GM21360 (cell line): ENCODE measurements around the gene TRIM32.
"Not testable (repeated sequence)": the region's sequence is repeated elsewhere in the genome, so short reads cannot be mapped to it uniquely, and the experiment has no call there.

ENCODE experiments used
- ATAC-seq: cut with Tn5 transposase; IDR thresholded peaks from one replicate; pipeline ENCODE4 v1.9.1; 2021; ENCODE audit warnings: mild to moderate bottlenecking, moderate library complexity; ENCODE audit not compliant: unreplicated experiment

TRIM32 gene

DNA sequence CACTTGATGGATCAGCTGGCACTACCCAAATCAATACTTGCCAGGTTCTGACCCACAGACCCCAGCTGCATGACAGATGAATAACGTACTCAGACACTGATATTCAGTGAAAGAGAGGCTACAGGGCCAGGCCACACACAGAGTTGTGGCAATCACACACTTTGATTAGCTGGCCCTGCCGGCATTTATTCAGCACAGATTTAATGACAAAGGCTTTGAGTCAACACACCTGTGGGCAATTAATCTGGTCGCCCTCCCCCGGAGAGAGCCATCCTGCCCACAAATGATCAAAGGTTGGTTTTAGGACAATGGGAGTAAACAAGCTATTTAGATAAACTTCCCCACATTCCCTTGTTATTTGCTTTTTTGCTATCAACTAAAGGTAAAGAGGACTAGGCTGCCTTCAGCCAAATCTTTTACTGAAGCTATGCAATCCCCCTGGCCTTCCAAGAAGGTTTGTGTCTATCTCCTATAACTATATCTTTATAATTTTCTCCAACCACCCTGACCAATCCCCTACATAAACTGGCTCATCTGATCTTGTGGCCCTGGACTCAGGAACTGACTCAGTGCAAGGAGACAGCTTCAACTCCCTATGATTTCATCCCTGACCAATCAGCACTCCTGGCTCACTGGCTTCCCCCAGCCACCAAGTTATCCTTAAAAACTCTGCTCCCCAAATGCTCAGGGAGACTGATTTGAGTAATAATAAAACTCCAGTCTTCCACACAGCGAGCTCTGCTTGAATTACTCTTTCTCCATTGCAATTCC lies 12.7 kb upstream of the TRIM32 start:
- no peak for ATAC-seq

DNA sequence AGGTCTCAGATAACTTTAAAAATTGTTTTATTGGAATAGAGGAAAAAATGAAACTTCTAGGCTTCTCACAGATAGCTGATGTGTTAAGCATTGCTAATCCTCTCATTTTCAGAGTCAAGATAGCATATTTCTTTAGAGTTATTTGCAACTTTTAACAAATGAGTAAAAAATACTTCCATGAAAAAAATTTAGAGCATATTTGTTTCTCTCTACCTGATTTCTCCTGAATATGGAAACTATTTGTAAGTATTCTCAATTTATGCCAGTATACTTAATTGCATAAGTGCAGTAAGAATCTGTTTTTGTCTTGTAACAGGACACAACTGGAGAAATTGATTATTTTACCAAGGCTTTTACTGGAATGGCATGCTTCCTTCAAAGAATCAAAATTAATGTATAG lies 3.6 kb upstream of the TRIM32 start:
- ATAC-seq: no peak

DNA sequence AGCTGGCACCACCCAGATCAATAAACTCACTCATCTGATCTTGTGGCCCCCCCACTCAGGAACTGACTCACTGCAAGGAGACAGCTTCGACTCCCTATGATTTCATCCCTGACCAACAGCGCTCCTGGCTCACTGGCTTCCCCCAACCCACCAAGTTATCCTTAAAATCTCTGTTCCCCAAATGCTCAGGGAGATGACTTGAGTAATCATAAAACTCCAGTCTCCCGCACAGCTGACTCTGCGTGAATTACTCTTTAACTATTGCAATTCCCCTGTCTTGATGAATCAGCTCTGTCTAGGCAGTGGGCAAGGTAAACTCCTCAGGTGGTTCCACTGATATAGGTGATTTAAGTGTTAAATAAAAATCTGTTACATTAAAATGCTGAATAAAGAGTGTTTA lies 1.9 kb upstream of the TRIM32 start:
- ATAC-seq: no peak

DNA sequence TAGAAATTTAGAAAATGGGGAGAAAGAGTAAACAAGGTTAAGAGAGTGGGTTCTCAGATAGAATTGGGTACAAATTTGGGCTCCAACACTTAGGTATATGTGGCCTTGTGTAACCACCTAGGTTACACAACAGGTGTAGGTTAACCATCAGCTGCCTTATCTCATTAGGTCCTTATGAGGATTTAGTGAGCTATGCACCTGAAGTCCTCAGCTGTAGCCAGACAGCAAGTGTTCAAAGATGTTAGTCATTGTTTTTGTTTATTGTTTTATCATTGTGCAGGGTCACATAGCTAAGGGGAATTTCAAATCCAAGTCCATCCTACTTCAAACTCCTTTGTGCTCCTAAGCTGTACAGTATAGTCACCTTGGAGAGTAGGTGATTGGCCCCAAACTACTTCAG lies 970 bp upstream of the TRIM32 start:
- peak; percentile 1 for ATAC-seq

DNA sequence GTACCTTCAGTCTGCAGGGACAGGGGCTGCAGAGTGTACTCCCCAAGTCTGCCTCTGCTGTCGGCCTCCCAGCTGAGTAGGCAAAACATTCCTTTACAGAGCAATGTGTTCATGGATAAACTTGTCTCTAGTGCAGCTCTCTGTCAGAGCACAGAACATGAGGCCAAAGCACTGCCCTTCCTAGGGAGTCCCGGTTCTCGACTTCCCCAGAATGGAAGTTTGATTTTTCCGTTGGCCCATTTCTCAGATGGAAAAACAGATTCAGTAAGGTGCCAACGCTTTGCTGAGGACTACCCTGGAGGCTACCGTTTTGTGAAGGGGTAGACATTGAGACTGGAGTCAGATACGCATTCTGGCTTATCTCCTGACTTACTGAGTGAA lies 422 bp upstream of the TRIM32 start:
- ATAC-seq: peak; percentile 32

DNA sequence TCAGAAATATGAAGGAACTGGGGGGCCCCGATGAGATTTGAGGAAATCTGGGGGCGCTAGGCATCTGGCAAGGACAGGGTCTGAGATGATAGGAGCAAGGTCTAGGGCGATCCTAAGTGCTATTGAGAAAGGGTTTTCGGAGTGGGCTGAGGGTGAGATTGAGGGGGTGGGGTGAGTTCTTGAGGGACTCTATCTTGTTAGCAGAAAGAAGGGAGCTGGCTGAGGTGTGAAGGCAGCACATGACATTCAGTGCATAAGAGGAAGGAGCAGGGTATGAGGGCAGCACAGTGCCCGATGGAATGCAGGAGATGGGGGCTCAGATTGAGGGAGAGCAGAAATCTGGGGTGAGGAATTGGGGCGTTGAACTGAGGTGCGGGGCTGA lies 640 bp downstream of the TRIM32 start:
- ATAC-seq: peak; percentile 0

DNA sequence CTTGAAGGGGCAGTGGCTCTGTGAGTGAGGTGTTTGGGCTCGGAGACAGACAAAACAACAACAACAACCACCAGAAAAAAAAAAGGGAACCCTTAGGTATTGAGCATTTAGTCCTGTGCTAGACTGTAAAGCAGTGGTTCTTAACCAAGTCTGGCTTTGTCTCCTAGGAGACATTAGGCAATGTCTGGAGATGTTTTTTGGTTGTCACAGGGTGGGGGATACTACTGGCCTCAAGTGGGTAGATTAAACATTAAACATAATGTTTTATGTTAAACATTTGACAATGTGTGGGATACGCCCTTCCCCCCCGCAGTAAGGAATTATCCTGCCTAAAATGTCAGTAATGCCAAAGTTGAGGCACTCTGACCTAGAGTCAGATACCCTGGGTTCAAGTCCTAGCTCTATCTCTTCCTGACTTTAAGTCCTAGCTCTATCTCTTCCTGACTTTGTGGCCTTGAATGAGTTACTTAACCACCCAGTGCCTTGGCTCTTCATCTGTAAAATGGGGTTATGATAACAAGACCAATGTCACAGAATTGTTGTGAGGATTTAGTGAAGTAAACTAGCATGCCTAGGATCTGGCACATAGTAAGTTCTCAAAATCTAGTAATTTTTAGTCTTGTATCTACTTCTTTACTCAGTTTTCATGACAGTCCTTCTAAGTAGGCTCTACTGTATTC lies 1.8 kb downstream of the TRIM32 start:
- no peak for ATAC-seq

DNA sequence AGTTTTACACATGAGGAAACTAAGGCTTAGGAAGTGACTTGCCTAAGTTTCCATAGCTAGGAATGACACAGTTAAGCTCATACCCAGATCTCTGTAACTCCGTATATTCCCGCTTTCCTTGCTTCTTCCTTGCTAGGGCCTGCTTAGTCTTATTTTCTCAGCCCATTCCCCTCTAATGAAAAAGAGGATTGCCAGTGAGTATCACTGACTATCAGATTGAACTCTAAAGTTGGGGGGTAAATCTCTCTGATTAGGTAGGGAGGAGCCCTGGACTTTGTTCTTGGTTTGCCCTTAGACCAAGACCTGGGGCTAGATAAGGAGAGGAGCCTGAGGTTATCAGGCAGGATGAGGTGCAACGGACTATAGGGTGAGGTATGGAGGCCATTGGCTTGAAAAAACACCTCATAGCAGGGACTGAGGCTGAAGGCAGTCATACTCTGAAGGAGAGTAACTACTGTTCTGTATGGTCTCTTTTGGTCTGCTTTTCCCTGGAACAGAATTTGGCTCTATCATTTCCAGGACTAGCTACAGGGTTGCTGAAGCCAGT lies 2.5 kb downstream of the TRIM32 start:
- ATAC-seq: no peak

DNA sequence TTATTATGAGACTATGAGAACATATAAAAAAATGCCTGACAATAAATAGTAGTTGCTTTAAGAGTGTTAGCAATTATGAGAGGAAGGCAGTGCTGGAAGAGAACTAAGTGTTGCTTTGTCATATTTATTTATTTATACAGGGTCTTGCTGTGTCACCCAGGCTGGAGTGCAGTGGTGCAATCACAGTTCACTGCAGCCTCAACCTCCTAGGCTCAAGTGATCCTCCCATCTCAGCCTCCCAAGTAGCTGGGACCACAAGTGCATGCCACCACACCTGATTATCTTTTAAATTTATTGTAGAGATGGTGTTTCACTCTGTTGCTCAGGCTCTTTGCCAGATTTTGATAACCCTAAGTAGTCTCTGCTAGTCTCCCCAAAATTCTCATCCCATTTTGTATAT lies 3.7 kb downstream of the TRIM32 start:
- ATAC-seq: not testable (repeated sequence)

DNA sequence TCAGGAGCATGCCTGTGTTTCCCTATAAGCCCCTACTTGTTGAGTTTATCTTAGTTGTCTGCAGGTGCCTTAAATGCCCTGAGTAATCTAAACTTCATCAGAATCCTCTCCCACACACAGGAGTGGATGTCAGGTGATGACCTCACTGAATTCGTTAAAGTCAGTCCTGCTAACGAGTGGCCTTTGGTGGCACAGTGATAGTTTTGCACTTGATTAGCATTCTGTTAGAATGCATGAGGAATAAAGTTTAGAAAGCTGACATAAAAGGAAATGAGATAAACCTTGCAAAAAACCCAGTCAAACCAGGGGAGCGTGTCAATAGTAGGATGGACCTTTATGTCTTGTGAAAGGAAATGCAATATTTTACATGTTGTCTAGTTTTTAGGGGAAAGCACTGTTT lies 4.5 kb downstream of the TRIM32 start:
- ATAC-seq: no peak

DNA sequence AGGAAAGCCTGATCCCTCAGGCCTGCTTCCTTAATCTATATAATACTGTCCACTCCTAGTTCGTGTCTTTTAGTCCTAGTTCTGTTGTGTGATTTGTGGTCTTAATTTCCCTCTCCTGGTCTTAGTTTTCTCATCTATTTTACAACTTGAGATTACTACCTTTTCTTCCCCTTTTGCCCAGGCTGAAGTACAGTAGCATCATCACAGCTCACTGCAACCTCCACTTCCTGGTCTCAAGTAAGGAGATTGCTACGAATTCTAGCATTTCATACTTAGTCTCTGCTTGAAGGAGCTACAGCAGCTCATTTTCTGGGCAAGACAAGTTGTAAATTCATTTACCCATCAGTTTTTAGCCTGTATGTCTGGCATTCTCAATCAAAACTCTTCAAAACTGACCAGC lies 5.5 kb downstream of the TRIM32 start:
- ATAC-seq: no peak

DNA sequence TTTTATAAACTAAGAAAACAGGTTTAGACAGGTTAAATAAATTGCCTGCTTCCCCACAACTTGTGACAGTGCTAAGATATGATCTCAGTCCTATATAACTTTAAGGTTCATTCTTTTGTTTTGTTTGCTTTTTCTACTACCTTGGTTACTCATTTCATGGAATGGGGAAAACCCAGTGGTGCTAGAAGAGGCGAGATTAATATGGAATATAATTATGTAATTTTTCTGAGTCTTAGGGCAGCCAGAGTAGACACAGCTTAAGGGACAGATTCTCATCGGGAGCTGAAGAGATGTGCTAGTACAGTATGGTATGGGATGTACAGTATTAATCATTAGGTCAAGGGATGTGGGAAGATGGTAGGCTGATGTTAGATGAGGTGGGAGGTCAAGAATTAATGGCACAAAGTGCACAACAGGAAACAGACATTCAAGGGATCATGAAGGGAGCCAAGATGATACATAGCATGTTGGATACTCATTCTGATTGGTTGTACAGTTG lies 6.2 kb downstream of the TRIM32 start:
- ATAC-seq: no peak

DNA sequence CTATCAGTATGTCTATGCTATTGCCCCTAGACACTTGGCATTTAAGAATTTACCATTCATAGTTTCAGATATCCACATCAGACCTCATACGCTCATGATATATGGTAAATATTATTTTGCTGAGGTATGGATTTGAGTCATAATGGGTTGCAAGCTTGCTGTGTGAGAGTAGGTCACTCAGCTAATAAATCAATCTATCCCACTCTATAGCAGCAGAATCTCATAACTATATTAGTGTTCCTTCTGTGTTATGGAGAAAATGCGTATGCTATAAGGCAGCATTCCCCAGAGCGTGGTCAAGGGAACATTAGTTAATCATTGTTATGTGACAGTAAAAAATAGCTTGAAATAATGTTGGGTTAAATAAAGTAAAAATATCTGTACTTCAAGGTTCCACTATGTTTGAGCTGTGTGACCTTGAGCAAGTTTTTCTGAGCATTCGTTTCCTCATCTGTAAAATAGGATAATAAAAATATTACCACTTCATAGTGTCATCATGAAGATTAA lies 7.7 kb downstream of the TRIM32 start:
- ATAC-seq: no peak

DNA sequence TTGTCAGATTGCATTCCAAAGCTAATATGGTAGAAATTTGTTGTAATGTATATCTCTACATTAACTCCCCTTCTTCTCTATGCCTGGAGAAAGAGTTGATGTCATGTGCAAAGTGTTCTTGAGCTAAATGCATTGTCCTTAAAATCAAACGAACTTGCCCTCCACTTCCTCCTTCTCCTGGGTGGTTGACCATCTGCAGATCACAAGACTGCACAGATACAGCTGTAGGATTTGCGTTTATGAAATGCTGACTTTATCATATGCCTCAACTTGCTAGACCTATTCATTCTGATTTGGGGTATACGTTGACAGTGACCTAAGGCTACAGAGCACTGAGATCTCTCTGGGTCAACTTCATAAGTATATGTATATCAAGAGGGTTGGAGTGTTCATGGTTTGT lies 8.3 kb downstream of the TRIM32 start:
- no peak for ATAC-seq

DNA sequence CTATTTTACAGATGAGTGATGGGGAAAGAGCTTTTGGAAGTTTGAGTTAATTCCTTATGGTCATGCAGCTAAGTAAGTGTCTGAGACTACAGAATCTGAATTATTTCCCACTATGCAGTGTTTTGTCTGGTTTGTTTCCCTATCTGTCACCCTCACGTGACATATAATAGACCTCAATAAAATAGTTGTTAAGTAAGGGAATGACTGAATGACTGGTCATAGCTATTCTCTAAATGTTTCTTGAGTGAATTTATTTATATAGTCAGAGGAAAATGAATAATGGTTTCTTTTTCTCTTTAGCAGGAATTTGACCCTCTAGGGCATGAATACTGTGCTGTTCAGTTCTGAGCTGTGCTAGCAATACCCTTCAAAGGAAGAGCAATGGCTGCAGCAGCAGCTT lies 10.3 kb downstream of the TRIM32 start:
- ATAC-seq: no peak

DNA sequence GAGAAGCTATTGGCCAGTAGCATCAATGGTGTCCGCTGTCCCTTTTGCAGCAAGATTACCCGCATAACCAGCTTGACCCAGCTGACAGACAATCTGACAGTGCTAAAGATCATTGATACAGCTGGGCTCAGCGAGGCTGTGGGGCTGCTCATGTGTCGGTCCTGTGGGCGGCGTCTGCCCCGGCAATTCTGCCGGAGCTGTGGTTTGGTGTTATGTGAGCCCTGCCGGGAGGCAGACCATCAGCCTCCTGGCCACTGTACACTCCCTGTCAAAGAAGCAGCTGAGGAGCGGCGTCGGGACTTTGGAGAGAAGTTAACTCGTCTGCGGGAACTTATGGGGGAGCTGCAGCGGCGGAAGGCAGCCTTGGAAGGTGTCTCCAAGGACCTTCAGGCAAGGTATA lies 10.8 kb downstream of the TRIM32 start:
- ATAC-seq: no peak

DNA sequence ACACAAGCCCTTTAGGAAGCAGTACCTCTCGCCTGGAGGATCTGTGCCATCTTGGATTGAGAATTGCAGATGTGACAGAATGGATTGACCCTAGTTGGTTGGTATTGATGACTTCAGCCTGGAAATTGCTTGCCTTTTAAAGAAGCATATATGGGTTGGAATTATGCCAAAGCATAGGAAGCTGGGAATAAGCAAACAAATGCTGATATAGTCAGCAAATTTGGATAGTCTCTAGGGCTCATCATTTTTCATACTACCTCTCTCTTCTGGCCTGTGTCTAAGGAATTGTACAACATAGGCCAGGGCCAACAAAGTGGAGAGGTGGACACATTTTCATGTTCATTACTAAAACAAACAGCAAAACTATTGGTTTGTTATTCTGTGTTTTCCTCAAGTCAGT lies 13.2 kb downstream of the TRIM32 start:
- ATAC-seq: no peak

DNA sequence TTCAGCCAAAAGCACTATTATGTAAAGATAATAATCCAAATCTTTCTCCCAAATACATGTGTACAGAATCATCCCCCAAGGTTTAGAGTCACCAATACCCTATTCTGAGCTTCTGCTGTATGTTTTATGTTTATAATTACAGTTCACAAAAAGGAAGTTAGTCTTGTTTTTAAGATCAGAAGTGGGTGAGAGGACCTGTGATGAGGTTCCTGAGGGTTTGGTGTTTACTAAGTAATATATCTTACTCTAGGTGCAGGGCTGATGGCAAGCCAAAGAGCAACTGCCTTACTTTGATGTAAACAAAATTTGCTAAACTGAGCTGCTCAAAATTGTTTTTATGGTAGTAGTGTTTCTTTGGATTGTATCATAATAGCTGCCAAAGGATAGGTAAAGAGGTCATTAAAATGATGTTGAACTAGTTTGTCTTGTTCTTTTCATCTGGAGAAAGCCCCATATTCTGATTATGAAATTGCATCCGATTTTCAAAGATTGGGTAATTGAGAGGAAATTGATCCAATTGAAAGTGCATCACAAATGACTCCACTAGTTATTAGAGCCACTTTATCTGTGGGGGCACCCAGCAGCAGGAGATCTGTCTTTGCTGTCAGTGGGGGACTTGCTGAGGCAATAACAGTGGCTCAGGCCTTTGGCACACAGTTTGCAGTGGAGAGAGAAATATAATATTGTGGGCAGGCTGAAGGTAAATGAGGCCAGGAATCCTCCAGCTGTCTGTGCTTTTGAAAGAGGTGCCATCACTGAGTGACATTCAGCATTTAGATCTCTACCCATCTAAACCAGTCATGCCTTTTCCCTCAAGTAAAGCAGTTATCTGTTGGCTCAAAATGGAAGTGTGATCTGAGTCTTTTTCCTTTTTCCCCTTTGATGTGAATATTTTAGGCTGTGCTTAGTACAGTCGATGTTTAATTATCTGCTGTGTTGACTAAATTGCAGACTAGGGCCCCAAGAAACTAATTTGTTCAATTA lies 14.1 kb downstream of the TRIM32 start:
- ATAC-seq: no peak

DNA sequence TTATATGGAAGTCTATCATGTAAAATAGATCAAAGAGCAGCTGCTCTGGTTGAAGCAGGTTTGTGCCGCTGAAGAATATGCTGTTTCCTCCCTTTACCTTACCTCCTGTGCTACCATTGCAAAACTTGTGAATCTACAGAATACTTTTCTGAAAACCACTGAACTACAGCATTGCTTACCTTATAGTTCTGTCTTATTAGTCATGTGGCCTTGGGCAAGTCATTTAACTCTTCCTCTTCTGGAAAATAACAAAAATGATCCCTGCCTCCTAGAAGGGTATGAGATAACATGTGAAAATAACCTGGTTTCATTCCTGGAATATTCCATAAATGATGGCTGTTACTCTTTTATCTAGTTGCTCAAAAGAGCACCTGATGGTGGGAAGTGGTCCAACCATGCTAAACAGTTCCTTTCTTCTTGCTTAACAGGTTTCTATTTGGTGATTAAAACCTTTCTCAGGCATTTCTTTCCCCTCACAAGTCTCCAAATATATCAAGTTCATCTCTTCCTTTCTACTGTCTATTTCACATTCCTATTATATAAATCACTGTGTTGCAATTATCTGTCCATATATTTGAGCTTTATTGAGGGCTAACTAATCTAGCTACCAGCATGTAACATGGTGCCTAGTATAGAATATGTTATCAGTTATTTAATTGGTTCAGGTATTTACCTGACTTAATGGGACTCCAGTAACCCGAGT lies 15.0 kb downstream of the TRIM32 start:
- ATAC-seq: no peak

DNA sequence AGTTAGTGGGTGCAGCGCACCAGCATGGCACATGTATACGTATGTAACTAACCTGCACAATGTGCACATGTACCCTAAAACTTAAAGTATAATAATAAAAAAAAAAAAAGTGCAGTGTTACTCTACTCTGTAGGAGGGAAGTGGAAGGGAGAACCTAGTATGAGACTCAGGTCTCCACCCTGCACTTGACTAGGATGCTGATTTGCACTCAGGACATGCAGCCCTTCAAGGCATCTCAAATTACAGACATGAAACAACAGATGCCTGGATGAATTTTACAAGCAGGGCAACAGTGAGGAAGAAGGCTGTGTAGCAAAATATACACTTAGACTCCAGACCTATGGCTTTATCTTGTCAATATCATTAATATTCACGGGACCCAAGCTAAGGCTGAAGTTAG lies 16.5 kb downstream of the TRIM32 start:
- no peak for ATAC-seq
